ENCODE measurements around the gene APELA. TPM values are rescaled to one million over a fixed set of nuclear protein-coding genes. Genes with fewer than 3 reads are reported as not detected.

The APELA gene
- total and polyA plus RNA-seq, 4 experiments from 2014 or later: not detected

- ChIA-PET CTCF (ENCODE audit: partially characterized antibody) (interaction anchor here (0.7 kb wide), 1 partner anchor 194 kb away, joined by 3 read pairs; no protein-coding TSS in a partner anchor), POLR2A (ENCODE audit: partially characterized antibody) (no interaction called here)
- H3K9me3 ChIP-seq (ENCODE audit: control insufficient read depth in 1 of 2, low read length in 2 of 2): no peaks in the 10 kb centered on the region
- Mint-ChIP-seq H3K4me3 (no peak overlapping the region), H3K36me3 (no peaks in the 10 kb centered on the region), H3K27me3 (peaks cover 20 to 28% of the 10 kb centered on the region in 2 donors), H3K4me1 (no peaks in the 10 kb centered on the region), H3K9me3 (peaks cover 0 to 4% (median 0%) of the 10 kb centered on the region in 8 donors), H3K27ac (no peak overlapping the region)
- H3K4me1 ChIP-seq (ENCODE audit: insufficient read depth, low read length): no peaks in the 10 kb centered on the region
- H3K27me3 ChIP-seq (ENCODE audit: insufficient read depth, low read length): no peaks in the 10 kb centered on the region
- H3K4me3 ChIP-seq (ENCODE audit: low read length in 2 of 2): no peak overlapping the region
- DNase-seq: no peak
- no peak overlapping the region for H3K27ac ChIP-seq (ENCODE audit: low read depth, low read length)
- H3K36me3 ChIP-seq (ENCODE audit: insufficient read depth, low read length): no peaks in the 10 kb centered on the region
- intact Hi-C loops (cut with micrococcal nuclease): no loop called here
These were observed 60.7 kb downstream of the APELA start for GRCh38 chr4:164937576-164938270.

GRCh38 chr4:164943192-164943591 lies 66.2 kb downstream of the APELA start:
- Histone ChIP-seq H3K27ac (ENCODE audit: low read depth, low read length) (no peak overlapping the region), H3K4me3 (ENCODE audit: low read length in 2 of 2) (no peak overlapping the region), H3K4me1 (ENCODE audit: insufficient read depth, low read length) (no peaks in the 10 kb centered on the region), H3K27me3 (ENCODE audit: insufficient read depth, low read length) (no peaks in the 10 kb centered on the region), H3K9me3 (ENCODE audit: control insufficient read depth in 1 of 2, low read length in 2 of 2) (no peaks in the 10 kb centered on the region), H3K36me3 (ENCODE audit: insufficient read depth, low read length) (no peaks in the 10 kb centered on the region)
- Mint-ChIP-seq H3K27me3 (peaks cover 18 to 19% of the 10 kb centered on the region in 2 donors), H3K9me3 (peaks cover 0 to 4% (median 0%) of the 10 kb centered on the region in 8 donors), H3K27ac (no peak overlapping the region), H3K4me1 (no peaks in the 10 kb centered on the region), H3K4me3 (no peak overlapping the region), H3K36me3 (no peaks in the 10 kb centered on the region)
- CTCF ChIA-PET (ENCODE audit: partially characterized antibody): no interaction called here
- POLR2A ChIA-PET (ENCODE audit: partially characterized antibody): no interaction called here
- no peak for DNase-seq
- intact Hi-C loops (cut with micrococcal nuclease): no loop called here

DNA sequence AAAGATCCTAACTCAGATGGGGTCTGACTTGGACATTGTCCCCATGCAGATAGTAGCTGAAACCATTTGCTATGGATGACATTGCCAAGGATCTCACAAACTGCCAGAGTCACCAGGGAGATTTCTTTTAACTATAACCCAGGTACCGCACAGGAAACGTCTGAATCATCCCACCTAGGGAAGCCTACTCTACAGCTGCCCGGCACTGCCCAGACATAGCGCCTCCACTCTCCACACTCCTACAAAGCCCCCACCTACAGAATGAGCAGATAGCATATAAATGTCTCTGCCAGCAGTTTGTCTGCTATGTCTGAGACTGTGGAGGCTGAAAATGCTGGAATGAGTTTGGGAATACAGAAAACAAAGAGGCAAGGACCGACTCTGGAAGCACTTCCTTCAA lies 68.2 kb downstream of the APELA start:
- CTCF ChIA-PET (ENCODE audit: partially characterized antibody): no interaction called here
- Mint-ChIP-seq H3K4me3 (no peak overlapping the region), H3K27me3 (peaks cover 12 to 18% of the 10 kb centered on the region in 2 donors)

GRCh38 chr4:164946810-164947209 lies 69.8 kb downstream of the APELA start:
- H3K4me1 Mint-ChIP-seq: no peaks in the 10 kb centered on the region
- H3K36me3 Mint-ChIP-seq: no peaks in the 10 kb centered on the region
- Histone ChIP-seq H3K4me3 (ENCODE audit: low read length in 2 of 2) (no peak overlapping the region), H3K27me3 (ENCODE audit: insufficient read depth, low read length) (no peaks in the 10 kb centered on the region), H3K27ac (ENCODE audit: low read depth, low read length) (no peak overlapping the region), H3K36me3 (ENCODE audit: insufficient read depth, low read length) (no peaks in the 10 kb centered on the region), H3K4me1 (ENCODE audit: insufficient read depth, low read length) (no peaks in the 10 kb centered on the region), H3K9me3 (ENCODE audit: control insufficient read depth in 1 of 2, low read length in 2 of 2) (no peaks in the 10 kb centered on the region)
- ChIA-PET CTCF (ENCODE audit: partially characterized antibody) (no interaction called here), POLR2A (ENCODE audit: partially characterized antibody) (no interaction called here)
- no peak overlapping the region for H3K4me3 Mint-ChIP-seq
- no peak for DNase-seq
- H3K27ac Mint-ChIP-seq: no peak overlapping the region
- peaks cover 0 to 3% (median 0%) of the 10 kb centered on the region in 8 donors for H3K9me3 Mint-ChIP-seq
- H3K27me3 Mint-ChIP-seq: peaks cover 12 to 25% of the 10 kb centered on the region in 2 donors
- intact Hi-C loops (cut with micrococcal nuclease): no loop called here

More for the DNA sequence above, 68.2 kb downstream of the APELA start:
- Histone ChIP-seq H3K4me1 (ENCODE audit: insufficient read depth, low read length) (no peaks in the 10 kb centered on the region), H3K4me3 (ENCODE audit: low read length in 2 of 2) (no peak overlapping the region), H3K36me3 (ENCODE audit: insufficient read depth, low read length) (no peaks in the 10 kb centered on the region), H3K9me3 (ENCODE audit: control insufficient read depth in 1 of 2, low read length in 2 of 2) (no peaks in the 10 kb centered on the region), H3K27me3 (ENCODE audit: insufficient read depth, low read length) (no peaks in the 10 kb centered on the region), H3K27ac (ENCODE audit: low read depth, low read length) (no peak overlapping the region)
- DNase-seq: no peak
- H3K27ac Mint-ChIP-seq: no peak overlapping the region
- POLR2A ChIA-PET (ENCODE audit: partially characterized antibody): no interaction called here
- intact Hi-C loops (cut with micrococcal nuclease): no loop called here
- no peaks in the 10 kb centered on the region for H3K36me3 Mint-ChIP-seq
- peaks cover 0 to 4% (median 0%) of the 10 kb centered on the region in 8 donors for H3K9me3 Mint-ChIP-seq
- H3K4me1 Mint-ChIP-seq: no peaks in the 10 kb centered on the region

Other genes starting within 250 kb of the APELA start
- not detected for gene SMIM31, start 123.0 kb upstream of the APELA start, total RNA-seq
- gene SMIM31, start 123.0 kb upstream of the APELA start, polyA plus RNA-seq: not detected
- 1 to 10 TPM; 1.4 TPM for gene TRIM61, start 100.5 kb downstream of the APELA start, total RNA-seq
- gene TRIM61, start 100.5 kb downstream of the APELA start, polyA plus RNA-seq: 1 to 10 TPM in 1 of 2 donors, not detected in 1; 1.1 TPM
- not detected for gene TRIM60, start 154.8 kb downstream of the APELA start, total RNA-seq
- gene TRIM60, start 154.8 kb downstream of the APELA start, polyA plus RNA-seq: not detected
- not detected for gene TRIM75, start 176.7 kb downstream of the APELA start, total RNA-seq
- not detected for gene TRIM75, start 176.7 kb downstream of the APELA start, polyA plus RNA-seq
- 10 to 100 TPM; 11.5 to 11.6 TPM for gene TMEM192, start 235.7 kb downstream of the APELA start, total RNA-seq
- 10 to 100 TPM; 15.7 to 18.7 TPM for gene TMEM192, start 235.7 kb downstream of the APELA start, polyA plus RNA-seq

All from CD4-positive, alpha-beta memory T cell (primary cell).